ENCODE results near the gene NGF.

Gene NGF

DNA sequence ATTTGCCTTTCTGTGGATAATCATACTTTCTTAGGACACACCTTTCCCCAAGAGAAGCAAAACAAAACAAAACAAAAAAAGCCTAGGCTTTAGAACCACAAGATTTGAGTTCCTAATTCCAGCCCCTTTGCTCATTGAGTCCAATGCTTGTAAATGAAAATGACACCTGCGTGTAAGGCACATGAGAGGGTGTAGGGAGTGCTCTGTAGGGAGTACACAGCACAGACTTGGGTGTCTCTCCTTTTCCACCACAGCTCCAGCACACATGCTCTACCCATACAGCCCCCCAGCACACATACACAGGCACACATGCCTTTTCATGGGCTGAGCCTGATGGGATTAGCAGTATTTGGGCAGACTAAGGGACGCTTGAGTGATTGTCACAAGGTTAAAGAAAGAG, 9.2 kb upstream of the NGF start:
- no peak for DNase-seq (ENCODE audit: extremely low read depth, low read depth)
- TF ChIP-seq, protein P1, sequence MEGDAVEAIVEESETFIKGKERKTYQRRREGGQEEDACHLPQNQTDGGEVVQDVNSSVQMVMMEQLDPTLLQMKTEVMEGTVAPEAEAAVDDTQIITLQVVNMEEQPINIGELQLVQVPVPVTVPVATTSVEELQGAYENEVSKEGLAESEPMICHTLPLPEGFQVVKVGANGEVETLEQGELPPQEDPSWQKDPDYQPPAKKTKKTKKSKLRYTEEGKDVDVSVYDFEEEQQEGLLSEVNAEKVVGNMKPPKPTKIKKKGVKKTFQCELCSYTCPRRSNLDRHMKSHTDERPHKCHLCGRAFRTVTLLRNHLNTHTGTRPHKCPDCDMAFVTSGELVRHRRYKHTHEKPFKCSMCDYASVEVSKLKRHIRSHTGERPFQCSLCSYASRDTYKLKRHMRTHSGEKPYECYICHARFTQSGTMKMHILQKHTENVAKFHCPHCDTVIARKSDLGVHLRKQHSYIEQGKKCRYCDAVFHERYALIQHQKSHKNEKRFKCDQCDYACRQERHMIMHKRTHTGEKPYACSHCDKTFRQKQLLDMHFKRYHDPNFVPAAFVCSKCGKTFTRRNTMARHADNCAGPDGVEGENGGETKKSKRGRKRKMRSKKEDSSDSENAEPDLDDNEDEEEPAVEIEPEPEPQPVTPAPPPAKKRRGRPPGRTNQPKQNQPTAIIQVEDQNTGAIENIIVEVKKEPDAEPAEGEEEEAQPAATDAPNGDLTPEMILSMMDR (IDR thresholded peaks at IDR 0.05; ENCODE audit: low read depth, low read length): no peak

DNA sequence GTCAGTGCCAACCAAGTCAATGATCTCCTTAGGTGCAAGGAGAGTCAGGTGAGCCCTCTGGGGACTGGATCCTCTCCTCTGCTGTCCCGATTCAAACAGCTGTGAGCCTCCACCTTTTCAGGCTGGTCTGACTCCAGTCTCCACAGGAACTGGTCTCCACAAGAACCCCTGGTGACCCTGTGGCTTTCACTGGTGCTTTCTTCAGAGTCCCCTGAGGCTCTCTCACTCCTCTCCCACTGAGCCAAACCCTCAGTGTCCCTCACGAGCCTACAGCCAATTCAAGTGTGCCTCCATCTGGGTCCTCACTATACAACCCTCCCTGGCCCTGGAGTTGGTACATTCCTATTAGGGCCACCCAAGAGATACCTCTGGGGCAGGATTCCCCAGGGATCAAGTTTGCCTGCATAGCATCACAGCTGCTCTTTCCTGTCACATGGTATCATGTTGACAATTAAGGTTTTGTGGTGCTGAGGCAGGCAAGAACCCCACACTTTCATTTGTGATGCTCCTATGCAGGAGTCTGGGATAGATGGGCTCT, 5.2 kb upstream of the NGF start:
- DNase-seq (ENCODE audit: extremely low read depth, low read depth): no peak

DNA sequence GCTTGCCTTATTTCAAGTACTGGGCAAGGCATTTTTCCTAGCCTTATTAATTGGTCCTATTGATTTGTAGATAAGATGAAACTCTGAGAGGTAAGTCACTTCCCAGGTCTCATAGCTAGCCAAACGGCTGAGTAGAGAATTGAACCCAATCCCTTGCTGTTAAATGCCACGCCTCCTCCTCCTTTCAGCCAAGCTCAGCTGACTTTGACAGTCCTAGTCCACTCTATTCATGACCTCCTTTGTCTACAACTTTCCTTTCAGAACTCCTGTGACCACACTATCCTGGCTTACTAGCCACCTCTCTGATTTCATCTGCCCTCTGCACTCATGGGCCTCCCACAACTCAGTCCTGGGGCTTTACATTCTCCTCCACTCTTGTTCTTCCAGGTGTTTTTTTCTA, 3.9 kb upstream of the NGF start:
- TF ChIP-seq, protein P1 (IDR thresholded peaks at IDR 0.05; ENCODE audit: low read depth, low read length): no peak
- DNase-seq (ENCODE audit: extremely low read depth, low read depth): no peak

More for the DNA sequence above, 5.2 kb upstream of the NGF start:
- TF ChIP-seq, protein P1 (IDR thresholded peaks at IDR 0.05; ENCODE audit: low read depth, low read length): no peak

DNA sequence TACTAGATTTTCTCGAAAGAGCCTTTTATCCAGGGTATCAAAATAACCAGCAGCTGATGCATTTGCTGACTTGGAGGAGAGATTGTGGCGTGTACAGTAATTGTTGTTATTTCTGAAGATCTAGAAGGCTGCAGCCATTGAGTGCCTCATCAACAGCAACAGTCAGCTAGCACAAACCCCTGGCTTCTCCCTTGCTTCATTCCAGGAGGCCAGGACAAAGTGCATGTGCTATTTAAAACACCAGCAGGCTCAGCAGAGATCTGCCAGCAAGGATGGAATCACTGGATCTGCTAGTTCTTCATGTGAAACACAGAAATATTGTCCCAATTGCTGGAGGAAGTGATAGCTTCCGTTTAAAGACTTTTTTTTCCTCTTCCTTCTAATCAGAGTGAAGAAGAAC, 2.8 kb upstream of the NGF start:
- TF ChIP-seq, protein P1 (IDR thresholded peaks at IDR 0.05; ENCODE audit: low read depth, low read length): no peak
- DNase-seq (ENCODE audit: extremely low read depth, low read depth): no peak

DNA sequence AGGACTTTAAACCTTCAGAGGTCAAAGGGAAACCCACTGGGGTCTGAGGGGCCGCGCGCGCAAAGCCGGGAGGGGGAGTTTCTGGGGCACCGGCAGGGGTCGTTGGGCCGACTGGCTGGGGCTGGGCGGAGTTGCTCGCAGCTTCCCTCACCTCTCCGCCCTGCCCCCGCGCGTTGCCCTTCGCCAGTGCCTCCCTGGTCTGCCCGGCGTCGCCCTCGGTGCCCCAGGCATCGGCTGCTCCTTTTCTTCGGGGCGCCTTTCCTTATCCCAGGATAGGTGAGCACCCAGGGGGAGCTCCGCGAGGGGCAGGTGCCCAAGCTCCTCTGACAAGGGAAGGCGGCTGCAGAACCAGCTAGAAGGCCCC, 390 bp upstream of the NGF start:
- TF ChIP-seq, protein P1 (IDR thresholded peaks at IDR 0.05; ENCODE audit: low read depth, low read length): no peak
- DNase-seq (ENCODE audit: extremely low read depth, low read depth): no peak

DNA sequence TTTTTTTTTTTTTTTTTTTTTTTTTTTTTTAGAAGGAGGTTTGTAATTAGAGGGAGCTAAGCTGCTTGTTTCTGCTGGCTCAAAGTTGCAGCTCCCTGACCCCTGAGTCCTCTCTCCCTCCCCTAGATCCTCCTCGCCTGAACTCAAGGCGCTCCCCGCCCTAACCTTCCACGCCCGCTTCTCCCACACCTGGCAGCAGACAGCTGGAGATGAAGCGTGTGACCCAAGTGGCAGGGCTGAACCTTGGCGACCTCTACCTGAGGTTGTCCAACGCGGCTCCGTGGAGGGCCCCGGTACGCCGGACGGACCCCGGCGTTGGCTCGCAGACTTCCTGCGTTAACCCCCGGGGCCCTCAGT, 795 bp downstream of the NGF start:
- TF ChIP-seq, protein P1 (IDR thresholded peaks at IDR 0.05; ENCODE audit: low read depth, low read length): no peak
- no peak for DNase-seq (ENCODE audit: extremely low read depth, low read depth)

DNA sequence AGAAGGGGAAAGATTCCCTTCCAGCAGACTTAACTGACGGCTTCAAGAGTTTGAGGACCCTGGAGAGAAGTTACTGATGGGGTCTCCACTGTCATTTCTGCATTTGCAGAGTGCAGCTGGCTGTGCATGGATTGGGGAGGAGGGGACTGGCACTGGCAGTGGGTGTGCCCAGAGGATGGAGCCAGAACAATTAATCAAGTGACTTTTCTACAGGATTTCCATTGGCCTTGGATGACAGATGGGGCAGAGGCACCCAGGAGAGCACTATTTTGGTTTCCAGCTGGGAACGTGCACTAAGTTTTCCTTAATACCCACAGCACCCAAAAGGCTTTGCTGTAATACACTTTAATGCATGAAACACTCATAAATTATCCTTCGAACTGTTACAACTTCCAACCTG, 1.3 kb downstream of the NGF start:
- TF ChIP-seq, protein P1 (IDR thresholded peaks at IDR 0.05; ENCODE audit: low read depth, low read length): no peak
- no peak for DNase-seq (ENCODE audit: extremely low read depth, low read depth)

All from AG09319 (cell line).